ENCODE results near the gene SACS.

DNA sequence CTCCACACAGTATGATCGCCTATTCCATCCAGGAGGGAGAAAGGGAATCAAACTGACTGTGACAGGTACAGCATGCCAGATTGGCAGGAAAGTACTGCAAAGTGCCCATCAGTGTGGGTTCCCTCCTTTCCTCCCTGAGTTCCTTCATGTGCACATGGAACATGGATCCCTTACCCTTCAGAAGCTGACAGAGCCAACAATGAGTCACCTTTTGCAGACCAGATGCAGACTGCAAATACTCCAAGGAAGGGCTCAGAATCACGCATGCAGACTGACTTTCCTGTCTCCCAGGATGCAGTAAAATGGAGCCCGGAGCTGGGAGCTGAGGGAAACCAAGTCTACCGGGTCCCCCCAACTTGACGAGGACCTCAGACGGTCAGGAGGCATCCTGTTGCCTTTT lies 41.8 kb downstream of the SACS start:
- TF ChIP-seq, protein P1, sequence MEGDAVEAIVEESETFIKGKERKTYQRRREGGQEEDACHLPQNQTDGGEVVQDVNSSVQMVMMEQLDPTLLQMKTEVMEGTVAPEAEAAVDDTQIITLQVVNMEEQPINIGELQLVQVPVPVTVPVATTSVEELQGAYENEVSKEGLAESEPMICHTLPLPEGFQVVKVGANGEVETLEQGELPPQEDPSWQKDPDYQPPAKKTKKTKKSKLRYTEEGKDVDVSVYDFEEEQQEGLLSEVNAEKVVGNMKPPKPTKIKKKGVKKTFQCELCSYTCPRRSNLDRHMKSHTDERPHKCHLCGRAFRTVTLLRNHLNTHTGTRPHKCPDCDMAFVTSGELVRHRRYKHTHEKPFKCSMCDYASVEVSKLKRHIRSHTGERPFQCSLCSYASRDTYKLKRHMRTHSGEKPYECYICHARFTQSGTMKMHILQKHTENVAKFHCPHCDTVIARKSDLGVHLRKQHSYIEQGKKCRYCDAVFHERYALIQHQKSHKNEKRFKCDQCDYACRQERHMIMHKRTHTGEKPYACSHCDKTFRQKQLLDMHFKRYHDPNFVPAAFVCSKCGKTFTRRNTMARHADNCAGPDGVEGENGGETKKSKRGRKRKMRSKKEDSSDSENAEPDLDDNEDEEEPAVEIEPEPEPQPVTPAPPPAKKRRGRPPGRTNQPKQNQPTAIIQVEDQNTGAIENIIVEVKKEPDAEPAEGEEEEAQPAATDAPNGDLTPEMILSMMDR (IDR thresholded peaks at IDR 0.05; ENCODE audit: low read depth, low read length) = no peak
- TF ChIP-seq EZH2phosphoT487 (IDR thresholded peaks at IDR 0.05; ENCODE audit: low read depth) = no peak
